Activated T-cell treated with anti-CD3 and anti-CD28 coated beads for 48 hours (primary cell): ENCODE data around the gene NCBP1.
"Not testable (repeated sequence)": the region's sequence is repeated elsewhere in the genome, so short reads cannot be mapped to it uniquely, and the experiment has no call there.

Experiments used
- DNase-seq: peaks from one replicate; pipeline ENCODE4 v3.0.0-alpha.2; 2020; ENCODE audit warnings: low read depth

The NCBP1 gene

DNA sequence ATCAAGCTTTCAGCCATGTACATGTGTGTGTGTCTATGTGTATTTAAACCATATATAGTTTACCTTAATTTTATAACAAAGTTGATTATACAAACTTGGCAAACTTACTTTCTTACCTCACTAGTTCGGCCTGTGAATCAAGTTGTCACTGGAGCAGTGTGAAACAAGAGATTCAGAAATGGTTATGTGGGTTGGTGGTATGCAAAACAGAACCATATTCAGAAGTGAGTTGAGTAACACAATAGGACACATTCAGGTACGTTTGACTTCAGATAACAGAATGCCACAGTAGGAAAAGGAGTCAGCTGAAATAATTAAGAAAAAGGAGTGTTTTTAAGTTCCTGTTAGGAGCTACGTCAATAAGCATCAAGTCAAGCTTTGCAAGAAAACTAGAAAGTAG is 42.0 kb downstream of the NCBP1 start:
- DNase-seq: no peak

GRCh38 chr9:97682242-97682641 is 48.6 kb downstream of the NCBP1 start:
- no peak for DNase-seq

DNA sequence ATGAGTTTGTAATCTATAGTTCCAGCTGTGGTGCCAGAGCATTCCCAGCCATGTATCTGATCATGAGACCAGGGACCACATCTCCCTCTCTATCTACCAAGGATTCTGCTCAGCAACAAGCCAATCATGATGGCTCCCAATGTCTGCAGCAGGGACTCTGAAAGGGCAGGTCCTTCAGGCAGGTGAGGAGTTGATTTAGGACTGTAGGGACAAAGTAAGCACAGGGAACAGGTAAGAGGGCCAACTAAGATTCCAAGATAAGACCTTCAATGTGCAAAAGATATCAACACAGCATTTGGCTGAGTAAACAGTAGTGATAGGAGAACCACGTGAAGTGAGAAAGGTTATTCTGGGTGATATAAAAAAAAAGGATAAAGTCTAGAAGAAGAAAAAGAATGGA is 55.0 kb downstream of the NCBP1 start:
- no peak for DNase-seq

GRCh38 chr9:97689401-97690180 is 56.0 kb downstream of the NCBP1 start:
- no peak for DNase-seq

DNA sequence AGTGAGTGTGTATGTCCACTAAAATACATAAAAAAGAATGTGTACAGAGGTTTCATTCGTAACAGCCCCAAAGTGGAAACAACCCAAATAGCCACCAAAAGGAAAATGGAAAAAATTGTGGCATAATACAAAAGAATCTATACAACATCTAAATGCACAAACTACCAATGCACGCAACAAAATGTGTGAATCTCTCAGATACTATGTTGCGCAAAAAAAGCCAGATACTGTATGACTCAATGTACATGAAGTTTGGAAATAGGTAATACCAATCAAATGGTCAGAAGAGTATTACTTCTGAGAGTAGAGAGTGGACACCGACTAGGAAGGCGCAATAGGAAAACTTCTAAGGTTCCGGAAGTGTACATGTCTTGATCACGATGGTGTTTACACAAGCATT is 61.1 kb downstream of the NCBP1 start:
- no peak for DNase-seq

DNA sequence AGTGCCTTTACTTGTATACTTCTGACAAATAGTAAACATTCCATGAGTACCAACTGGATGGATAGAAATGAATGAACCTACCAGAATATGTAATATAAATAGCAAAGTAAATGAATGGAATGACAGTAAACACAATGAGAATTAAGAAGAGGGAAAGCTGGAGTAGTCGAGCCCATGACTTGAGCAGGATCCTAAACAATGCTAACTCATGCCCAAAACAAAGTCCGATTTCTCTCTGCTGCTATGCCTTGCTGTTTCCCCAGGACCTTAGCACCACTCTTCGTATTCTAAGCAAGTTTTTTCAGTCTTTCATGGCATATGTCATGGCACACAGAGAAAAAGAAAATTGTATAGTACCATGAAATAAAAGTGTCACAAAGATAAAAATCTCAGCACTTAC is 61.8 kb downstream of the NCBP1 start:
- DNase-seq: no peak

- DNase-seq: no peak
Measured at GRCh38 chr9:97695995-97696802, 62.6 kb downstream of the NCBP1 start.

DNA sequence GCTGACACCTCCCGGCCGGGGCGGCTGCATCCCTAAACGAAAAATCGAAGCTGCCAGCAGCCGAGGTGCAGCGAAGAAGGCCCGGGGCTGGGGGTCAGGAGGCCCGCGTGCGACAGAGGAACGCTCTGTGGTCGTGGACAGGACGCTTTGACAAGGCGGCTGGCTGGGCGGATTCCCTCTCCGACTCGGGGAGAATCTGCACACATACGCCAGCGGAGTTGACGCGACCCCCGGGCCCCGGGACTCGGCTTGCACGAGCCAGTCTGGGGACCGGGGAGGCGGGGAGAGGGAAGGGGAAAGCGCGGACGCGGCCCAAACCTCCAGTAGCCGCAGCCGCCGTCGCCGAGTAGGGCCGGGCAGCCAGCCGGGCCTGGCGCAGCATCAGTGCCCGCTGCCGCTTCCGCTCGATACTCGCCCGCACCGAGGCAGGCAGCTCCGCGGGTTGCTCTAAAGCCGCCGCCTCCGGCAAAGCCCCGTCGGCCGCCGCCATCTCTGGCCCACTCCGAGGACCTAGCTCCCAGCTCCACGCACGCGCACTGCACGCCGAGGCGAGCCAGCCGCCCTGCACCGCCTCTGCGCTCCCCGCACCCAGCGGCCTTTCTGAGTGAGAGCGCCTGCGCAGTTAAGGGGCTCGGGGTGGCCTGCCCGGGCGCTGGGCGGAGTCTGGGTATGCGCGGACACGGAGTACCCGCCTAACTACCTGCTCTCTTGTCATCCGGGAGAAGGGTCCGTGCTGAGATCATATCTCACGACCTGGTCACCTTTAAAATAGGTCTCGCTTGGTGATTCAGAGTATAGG is 63.4 kb downstream of the NCBP1 start, which contains the start of gene XPA:
Gene XPA, minus strand, starts transcription at position 538 of the 799 bp plus-strand sequence. Its CDS starts 48 bp downstream, at position 490.
- peak; percentile 97 for DNase-seq

- DNase-seq: no peak
Measured at GRCh38 chr9:97697837-97698236, 64.2 kb downstream of the NCBP1 start.

GRCh38 chr9:97698865-97699264 is 65.2 kb downstream of the NCBP1 start:
- no peak for DNase-seq

DNA sequence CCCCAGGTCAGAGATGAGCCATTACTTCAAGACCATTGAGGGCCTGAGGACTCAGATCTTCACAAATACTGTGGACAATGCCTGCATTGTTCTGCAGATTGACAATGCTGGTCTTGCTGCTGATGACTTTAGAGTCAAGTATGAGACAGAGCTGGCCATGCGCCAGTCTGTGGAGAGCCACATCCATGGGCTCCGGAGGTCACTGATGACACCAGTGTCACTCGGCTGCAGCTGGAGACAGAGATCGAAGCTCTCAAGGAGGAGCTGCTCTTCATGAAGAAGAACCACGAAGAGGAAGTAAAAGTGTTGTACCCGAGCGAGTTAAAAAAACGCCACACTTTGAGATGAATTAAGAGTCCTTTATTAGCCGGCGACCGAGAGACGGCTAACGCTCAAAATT is 65.7 kb downstream of the NCBP1 start:
- DNase-seq: not testable (repeated sequence)

GRCh38 chr9:97699824-97700223 is 66.2 kb downstream of the NCBP1 start:
- not testable (repeated sequence) for DNase-seq

DNA sequence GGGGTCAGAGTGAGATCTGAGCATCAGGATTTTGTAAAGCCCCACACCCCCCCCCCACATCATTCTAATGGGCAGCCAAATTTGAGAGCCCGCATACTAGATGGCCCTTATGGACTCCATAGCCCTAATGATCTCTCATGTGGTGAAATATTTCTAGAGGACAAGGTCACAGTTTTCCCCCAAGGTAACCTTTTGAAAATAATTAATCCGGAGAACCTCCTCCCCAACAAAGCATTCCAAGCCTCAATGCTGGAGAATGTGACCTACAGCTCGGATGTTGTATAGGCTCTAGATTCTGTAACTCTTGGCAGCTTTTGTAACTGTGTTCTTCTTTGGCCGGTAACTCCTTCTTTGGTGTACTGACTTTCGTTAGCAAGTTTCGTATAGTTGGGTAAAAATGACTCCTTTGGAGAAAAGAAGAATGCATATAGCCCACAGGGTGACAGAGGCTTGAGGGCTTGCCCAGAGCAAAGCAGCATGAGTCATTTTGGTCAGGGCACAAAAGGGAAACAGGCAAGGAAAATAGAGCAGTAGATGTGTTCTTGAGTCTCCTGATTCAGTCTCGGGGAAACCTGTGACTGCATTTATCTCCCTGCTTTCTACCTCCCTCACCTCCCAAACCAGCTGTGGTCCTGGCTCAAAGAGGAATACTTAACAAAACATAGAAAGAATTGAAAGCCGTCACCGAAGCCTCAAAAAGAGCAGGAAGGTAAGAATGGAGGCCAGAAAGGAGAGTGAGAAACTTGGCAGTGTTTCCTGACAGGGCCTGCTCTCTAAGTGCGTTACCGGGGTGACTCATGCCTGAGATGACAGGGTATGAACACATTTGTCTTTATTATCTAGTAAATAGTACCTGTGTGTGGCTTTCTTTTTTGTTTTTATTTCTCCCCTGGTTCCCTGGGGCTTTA is 70.1 kb downstream of the NCBP1 start:
- peak; percentile 17 for DNase-seq

- no peak for DNase-seq
Measured at GRCh38 chr9:97704345-97704677, 70.7 kb downstream of the NCBP1 start.

- DNase-seq: no peak
Measured at GRCh38 chr9:97704851-97705250, 71.2 kb downstream of the NCBP1 start.

- no peak for DNase-seq
Measured at GRCh38 chr9:97705354-97705950, 71.8 kb downstream of the NCBP1 start.

GRCh38 chr9:97706246-97706645 is 72.6 kb downstream of the NCBP1 start:
- no peak for DNase-seq

DNA sequence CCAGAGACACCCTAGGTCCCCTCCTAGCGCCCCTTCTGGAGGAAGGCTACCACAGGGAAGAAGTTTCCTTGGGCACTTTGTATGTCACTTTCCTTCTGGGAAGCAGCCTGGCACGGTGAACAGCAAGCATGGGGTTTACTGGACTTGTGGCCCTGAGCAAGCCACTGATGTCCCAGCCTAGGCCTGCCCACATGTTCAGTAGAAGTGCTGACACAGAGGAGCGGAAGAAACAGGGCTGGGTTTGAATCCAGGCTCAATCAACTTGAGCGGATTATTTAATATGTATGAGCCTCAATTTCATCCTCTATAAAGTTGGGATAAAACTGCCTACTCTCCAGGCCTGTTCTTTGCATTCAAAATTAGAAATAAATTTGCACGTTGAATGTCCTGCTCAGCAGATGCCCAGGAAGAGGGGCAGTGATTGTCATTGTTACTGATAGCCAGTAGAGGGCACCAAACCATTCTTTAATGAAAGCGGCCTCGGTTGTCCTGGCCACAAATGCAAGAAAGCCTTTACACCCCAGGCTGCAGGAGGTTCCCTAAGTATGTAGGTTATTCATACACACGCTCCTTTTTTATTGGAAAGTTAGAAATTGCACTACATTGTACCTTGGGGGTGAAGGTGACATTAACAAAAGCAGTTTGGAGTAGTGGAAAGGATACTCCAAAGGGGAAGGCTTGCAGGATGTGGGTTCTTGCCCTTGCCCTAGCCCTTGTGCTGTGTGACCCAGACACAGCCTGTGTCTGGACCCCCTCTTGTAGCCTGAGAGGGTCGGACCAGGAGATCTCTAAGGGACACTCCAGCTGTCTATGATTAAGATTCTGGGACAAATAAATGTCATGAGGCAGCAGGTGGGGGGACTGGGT is 77.0 kb downstream of the NCBP1 start:
- DNase-seq: peak; percentile 11

DNA sequence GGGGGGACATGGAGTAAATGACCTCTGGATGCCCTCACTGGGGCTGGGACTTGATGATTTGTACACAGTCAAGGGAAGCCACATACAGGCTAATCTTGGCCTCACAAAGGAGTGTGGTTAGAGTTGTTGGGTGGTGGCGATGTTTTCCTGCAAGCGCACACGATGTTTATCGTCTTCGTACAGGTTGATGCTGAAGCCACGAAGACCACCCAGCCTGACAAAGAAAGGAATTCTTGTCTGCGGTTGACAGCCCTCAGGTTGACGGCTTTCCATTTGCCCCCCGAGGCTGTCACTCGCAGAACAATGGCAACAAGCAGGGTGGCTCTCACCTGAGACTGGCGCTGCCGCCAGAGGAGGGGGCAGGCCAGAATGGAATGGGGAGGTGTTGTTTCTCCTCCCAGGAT is 77.6 kb downstream of the NCBP1 start:
- no peak for DNase-seq

- DNase-seq: no peak
Measured at GRCh38 chr9:97714435-97714834, 80.8 kb downstream of the NCBP1 start.
